NCI-H526 treated with DMSO at 0.1 percent for 48 hours (cell line): ENCODE measurements around the gene SPHK2.
A peak's percentile ranks its signal among the peaks of the same experiment; 100 is the strongest.
"Not testable (repeated sequence)": the region's sequence is repeated elsewhere in the genome, so short reads cannot be mapped to it uniquely, and the experiment has no call there.

ENCODE experiments used
- DNase-seq: peaks from one replicate; lab custom pipeline; 2025; lab: John Stamatoyannopoulos, UW

Gene SPHK2

DNA sequence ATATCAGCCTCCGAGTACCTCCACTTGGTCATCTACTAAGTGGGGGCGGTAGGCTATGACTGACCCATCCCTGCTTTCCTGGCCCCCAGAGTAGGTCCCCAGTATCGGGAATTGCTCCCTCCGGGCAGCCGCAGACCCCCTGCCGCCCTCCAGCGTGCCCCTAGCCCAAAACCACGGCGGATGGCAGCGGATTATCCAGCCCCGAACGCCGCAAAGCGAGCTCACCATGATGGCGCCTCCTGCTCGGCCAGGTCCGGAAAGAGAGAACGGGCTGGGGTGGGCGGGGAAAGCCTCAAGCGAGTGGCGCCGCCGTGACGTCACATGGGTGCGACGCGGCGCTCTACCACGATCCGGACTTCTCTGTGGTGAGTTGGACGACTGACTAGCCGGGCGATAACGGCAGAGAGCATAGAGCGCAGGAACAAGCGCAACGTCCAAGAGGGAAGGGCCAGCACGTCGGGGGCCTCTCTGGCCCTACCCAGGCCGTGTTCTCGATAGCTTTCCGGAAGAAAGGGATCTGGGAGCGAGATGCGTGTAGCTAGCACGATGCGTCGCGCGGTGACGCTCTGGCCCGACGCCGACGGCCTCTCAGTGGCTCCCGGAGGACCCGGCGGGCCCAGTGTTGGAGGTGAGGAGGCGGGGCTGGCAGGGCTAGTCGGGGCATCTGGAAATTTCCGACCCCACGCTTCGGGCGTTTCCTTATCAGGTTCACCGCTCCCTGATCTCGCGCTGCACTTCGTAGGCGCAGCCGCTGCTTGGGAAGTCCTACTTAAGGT is at the start of gene SPHK2, which contains the start of gene RPL18:
Gene SPHK2, plus strand, starts transcription at position 591 of the 776 bp plus-strand sequence. CDS start 1,009 bp downstream, outside the sequence.
Gene RPL18, minus strand, starts transcription at position 263 of the 776 bp plus-strand sequence. Its CDS starts 35 bp downstream, at position 228.
- DNase-seq, result peak; percentile 99

DNA sequence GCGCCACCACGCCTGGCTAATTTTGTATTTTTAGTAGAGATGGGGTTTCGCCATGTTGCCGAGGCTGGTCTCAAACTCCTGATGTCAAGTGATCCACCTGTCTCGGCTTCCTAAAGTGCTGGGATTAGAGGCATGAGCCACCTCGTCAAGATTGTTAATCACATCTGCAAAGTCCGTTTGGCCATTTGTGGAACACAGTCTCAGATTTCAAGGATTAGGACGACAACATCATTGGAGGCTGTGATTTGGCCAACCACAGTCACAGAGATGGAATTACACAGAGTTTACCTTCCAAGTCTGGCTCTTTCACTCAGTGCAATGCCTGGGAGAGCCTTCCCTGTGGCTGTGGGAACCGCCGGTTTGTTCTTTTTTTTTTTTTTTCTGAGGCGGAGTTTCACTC is 49.5 kb upstream of the SPHK2 start:
- DNase-seq, result no peak

- no peak for DNase-seq
Observed at GRCh38 chr19:48571378-48572162, 47.7 kb upstream of the SPHK2 start.

DNA sequence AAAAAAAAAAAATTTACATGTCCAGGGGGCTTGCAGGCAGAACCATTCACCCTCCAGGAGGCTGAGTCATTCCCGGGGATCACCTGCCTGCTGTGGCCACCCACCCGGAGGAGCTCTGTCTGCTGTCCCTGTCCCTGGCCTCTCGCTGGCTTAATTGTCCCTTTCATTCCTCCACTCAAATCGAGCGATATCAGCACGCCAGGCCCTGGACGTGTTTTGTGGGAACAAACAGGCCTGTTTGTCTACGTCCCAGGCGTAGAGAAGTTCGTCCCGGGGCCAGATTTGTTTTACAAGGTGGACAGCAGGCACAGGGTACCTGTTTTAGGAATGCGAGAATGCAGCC is 46.2 kb upstream of the SPHK2 start:
- DNase-seq, result no peak

DNA sequence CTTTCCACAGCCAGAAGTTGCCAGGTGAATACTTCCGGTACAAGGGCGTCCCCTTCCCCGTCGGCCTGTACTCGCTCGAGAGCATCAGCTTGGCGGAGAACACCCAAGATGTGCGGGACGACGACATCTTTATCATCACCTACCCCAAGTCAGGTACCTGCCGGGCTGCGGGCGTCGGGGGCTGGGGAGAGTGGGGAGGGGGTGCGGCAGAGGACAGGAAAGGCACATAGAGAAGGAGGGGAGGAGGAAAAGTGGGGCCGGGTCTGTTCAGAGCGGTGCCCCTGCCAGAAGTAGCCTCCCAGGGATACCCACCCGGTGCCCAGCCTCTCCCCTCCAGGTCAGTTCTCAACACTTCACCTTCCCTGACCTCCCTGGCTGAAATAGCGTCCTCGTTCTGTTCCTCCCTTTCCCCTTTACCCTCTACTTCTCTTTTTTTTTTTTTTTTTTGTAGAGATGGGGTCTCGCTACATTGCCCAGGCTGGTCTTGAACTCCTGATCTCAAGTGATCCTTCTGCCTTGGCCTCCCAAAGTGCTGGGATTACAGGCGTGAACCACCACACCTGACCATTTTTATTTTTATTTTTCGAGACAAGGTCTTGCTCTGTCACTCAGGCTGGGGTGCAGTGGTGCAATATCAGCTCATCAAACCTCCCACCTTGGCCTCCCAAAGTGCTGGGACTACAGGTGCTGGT is 43.2 kb upstream of the SPHK2 start:
- no peak for DNase-seq

DNA sequence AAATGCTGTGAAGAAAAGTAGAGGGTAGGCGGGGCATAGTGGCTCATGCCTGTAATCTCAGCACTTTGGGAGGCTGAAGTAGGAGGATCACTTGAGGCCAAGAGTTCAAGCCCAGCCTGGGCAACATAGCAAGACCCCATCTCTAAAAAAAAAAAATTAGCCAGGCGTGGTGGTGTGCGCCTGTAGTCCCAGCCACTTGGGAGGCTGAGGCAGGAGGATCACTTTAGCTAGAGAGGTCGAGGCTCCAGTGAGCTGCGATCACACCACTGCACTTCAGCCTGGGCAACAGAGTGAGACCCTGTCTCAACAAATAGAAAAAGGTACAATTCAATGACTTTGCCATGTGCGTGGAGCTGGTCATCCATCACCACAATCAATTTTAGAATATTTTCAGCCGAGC is 41.4 kb upstream of the SPHK2 start:
- not testable (repeated sequence) for DNase-seq

- no peak for DNase-seq
Observed at GRCh38 chr19:48578891-48579290, 40.4 kb upstream of the SPHK2 start.

GRCh38 chr19:48582168-48582567 is 37.1 kb upstream of the SPHK2 start:
- DNase-seq, result no peak

DNA sequence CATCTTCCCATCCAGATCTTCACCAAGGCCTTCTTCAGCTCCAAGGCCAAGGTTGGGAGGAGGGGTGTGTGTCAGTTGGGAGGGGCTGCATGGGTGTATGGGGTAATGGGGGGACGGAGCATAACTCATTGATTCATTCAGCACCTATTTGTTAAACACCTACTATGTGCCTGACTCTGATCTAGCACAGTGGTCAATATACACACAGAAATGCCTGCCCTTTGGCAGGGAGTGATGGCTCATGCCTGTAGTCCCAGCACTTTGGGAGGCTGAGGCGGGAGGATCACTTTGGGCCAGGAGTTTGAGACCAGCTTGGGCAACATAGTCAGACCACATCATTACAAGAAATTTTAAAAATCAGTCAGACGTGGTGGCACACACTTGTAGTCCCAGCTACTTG is 31.9 kb upstream of the SPHK2 start:
- DNase-seq, result no peak

- DNase-seq, result peak; percentile 32
Observed at GRCh38 chr19:48588670-48589401, 30.5 kb upstream of the SPHK2 start.

- no peak for DNase-seq
Observed at GRCh38 chr19:48591021-48591420, 28.3 kb upstream of the SPHK2 start.

- no peak for DNase-seq
Observed at GRCh38 chr19:48595171-48595570, 24.1 kb upstream of the SPHK2 start.

- DNase-seq, result no peak
Observed at GRCh38 chr19:48595833-48596232, 23.5 kb upstream of the SPHK2 start.

GRCh38 chr19:48596237-48596636 is 23.1 kb upstream of the SPHK2 start:
- no peak for DNase-seq

- DNase-seq, result no peak
Observed at GRCh38 chr19:48596679-48597465, 22.4 kb upstream of the SPHK2 start.

DNA sequence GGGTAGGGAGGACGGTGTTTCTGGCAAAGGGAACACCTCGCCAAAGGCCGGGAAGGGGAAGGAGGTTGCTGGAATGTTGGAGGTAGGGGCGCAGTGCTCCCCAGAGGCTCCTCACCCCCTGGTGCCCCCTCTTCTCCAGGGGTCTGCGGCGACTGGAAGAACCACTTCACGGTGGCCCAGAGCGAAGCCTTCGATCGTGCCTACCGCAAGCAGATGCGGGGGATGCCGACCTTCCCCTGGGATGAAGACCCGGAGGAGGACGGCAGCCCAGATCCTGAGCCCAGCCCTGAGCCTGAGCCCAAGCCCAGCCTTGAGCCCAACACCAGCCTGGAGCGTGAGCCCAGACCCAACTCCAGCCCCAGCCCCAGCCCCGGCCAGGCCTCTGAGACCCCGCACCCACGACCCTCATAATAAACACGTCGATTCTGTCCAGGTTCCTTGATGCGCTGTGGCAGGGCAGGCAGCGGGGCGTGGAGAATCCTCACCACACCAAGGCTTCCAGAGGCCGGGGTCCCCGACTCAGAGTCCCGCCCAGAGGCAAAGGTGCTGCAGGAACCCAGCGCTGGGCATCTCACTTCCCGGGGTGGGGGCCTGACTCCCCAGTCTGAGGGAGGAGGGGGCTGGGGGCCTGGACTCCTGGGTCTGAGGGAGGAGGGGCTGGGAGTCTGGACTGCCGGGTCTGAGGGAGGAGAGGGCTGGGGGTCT is 20.2 kb upstream of the SPHK2 start:
- DNase-seq, result no peak

GRCh38 chr19:48600679-48601417 is 18.5 kb upstream of the SPHK2 start:
- DNase-seq, result no peak

- no peak for DNase-seq
Observed at GRCh38 chr19:48603001-48603400, 16.3 kb upstream of the SPHK2 start.

DNA sequence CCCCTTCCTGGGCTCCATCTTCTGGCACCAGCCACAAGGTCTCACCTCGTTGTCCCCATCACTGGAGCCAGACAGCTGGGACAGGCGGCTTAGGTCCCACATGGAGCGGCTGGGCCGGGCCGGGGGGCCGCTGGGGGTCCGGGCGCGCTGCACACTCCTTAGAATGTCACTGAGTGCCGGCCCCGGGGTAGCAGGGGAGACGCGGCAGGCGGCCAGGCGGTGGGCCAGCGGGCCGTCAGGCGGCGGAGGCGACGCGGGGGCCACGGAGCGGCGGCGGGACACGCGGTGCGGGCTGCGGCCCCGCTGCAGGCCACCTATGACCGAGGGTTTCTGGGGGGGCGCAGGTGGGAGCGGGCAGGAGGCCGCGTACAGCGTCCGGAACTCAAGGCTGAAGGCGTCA is 15.9 kb upstream of the SPHK2 start:
- no peak for DNase-seq

DNA sequence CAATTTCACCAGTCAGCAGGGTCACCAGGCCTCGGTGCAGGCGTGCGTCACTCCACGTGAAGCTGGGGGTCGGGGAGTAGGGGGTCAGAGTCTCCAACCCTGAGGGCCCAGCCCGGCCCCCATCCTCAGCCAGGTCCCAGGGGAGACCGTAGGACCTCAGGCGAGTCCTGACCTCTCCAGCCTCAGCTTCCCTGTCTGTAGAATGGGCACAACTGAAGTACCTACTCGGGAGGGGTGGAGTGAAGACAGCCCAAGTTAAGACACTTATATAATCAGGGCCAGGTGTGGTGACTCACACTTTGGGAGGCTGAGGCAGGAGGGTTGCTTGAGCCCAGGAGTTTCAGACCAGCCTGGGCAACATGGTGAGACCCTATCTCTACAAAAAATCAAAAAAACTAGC is 15.5 kb upstream of the SPHK2 start:
- no peak for DNase-seq
